GM04503 (cell line): ENCODE data around the gene NOVA2.

ENCODE experiments used
- DNase-seq: peaks from one replicate; pipeline ENCODE4 v3.0.0-alpha.2; 2012; ENCODE audit warnings: low read depth

Gene NOVA2

DNA sequence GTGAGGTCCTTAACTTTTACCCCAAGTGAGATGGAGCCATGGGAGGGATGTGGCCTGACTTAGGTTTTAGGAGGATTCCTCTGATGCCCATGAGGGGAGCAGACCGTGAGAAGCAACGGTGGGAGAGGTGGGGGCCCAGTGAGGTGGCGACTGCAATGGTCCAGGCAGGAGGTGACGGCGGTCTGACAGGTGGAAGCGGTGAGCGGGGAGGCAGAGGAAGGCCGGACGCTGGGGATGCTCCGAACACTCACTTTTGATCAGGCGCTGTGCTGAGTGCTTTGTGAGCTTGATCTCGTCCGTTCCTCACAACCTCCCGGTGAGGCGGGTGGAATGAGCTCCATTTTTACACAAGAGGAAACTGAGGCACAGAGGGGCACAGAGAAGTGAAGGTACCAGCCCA lies 11.6 kb downstream of the NOVA2 start:
- no peak for DNase-seq

DNA sequence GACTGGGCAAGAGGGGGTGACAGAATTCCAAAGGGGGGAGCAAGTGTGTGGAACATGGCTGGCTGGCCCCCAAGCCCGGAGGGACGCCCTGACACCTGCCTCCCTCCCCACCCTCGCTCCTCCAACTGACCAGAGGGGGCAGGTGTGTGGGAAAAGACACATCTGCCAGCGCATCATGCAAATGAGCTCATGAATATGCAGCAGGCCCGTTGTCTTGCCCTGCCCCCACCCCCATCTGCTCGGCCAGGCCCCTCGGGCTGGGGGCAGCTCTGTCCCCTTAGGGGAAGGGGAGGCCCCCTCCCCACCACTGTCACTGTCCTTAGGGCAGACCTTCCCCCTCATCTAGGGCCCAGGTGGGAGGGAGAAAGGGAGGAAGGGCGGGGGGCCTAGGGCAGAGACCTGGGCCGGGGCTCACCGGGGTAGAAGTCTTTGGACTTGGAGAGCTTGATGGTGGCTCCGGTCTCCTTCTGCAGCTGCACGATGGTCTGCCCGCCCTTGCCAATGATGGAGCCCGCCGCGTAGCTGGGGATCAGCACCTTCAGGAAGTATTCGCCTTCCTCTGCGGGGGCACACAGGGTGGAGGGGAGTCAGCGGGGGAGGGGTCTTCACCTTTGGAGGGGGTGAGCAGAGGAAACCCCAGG lies 12.9 kb downstream of the NOVA2 start:
- DNase-seq, result no peak

DNA sequence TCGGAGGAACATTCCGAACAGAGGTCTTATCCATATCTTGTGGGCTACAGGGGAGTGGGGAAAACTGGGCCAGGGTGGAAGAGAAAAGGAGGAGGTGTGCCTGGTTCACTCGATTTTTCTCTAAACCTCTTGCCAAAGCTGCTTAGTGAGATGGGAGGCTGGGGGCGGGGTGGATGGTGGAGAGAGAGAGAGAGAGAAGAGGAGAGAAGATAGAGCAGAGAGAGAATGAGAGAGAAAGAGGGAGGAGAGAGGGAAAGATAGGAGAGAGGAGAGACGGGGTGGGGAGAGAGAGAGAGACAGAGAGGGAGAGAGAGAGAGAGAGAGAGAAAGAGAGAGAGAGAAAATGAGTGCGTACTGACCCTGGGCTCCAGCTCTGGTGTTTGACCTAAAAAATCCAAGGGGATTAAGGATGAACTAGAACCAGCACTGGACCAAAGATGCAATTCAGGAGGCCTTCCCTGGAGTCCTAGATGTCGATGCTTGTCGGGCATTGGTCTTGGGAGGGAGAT lies 14.1 kb downstream of the NOVA2 start:
- DNase-seq, result no peak

DNA sequence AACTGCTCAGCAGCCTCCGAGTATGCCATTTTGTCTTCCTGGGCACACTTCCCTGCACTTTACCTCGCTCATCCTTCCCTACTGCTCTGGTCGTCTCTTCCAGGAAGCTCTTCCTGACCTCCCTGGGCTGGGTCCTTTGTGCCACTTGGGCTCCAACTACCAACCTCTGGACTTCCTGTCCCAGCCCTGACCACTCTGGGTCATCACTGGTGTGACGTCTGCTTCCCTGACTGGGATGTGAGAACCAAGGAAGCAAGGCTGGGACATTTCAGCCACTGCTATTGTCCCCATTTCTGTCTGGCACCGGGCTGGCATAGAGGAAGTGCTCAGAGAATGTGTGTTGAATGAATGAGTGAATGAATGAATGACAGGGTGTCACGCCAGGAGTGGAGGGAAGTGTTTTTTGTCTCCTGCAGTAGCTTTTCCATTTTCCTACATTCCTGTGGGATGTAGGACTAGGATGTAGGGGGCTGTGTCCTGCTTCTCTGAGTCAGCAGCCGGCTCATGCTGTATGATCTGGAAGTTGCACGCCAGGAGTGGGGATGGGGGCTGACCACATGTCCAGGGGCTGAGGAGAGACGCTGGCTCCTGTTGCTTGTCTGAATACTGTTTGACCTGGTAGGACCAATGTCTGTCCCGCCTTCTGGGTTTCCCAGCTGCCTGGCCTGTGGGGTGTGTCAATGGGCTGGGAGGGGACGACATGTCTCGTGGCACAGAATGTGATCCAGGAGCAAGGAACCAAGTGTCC lies 14.7 kb downstream of the NOVA2 start:
- no peak for DNase-seq

DNA sequence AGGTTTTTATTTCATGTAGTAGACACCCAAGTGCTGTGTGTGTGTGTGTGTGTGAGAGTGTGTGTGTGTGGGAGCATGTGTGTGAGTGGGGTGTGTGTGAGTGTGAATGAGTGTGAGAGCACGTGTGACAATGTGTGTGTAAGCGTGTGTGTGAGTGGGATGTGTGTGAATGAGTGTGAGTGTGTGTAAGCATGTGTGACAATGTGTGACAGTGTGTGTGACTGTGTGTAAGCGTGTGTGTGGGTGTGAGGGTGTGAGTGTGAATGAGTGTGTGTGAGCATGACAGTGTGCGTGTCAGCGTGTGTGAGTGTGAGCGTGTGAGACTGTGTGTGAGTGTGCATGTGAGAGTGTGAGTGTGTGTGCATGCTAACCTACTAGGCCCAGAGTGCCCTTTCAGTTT lies 15.3 kb downstream of the NOVA2 start:
- no peak for DNase-seq

DNA sequence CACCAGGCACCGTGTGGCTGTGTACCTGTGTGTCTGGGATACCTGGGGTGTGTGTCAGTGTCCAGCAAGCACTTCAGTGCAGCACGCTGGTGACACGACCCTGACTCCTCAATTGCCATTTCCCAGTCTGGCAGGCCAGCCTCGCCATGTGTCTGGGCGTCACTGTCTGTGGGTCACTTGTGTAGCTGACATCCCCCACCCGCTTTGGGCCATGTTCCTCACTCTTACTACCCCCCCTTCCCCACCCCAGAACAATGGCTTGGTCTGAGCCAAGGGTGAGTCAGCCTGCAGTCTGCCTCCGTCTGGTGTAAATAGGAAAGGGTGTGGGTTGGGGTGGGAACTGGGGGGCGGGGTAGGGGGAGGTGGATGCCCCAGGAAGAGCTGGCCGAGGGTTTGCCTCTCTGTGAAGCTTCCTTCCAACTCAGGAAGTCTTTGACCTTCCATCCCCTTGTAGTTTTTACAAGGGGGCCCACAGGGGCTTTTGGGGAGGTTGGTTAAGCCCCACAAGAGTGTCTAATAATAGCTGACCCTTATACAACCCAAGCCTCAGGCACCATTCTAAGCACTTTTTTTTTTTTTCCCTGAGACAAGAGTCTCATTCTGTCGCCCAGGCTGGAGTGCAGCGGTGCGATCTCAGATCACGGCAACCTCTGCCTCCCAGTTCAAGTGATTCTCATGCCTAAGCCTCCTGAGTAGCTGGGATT lies 17.6 kb downstream of the NOVA2 start:
- no peak for DNase-seq

DNA sequence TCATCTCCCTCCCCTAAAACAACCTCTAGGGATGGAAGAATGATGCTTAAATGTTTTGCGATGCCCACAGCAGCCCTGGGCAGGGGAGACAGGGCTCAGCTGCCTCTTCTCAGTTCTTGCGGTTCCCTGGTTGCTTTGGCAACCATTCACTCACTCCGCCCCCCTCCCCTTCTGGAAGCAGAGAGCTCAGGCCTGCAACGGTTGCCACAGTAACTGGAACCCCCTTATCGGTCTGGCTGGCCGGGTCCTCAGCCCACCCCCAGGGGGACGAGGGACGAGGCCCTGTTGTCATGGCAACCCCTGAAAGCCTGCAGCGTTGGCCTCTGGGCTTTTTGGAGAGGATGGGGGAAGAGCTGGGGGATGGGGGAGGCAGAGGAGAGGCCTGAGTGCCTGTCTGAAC lies 19.5 kb downstream of the NOVA2 start:
- DNase-seq, result no peak

DNA sequence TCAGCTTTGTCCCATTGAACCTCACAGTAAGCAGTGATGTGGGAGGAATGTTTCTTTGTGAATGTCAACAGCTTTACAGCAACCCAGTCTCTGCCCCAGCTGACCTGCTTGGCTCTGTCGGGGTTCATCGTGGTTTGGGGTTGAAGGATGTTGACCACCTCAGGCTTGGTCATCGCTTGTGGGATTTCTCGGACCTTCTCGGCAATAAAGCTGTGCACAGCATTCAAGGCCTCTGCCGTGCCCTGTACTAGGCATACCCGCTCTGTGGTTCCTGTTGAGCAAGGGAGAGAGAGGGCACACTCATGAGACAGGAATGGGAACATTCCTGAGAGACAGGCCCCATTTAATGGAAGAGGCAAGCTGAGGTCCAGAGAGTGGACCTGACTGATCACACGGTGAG lies 20.0 kb downstream of the NOVA2 start:
- DNase-seq, result no peak

DNA sequence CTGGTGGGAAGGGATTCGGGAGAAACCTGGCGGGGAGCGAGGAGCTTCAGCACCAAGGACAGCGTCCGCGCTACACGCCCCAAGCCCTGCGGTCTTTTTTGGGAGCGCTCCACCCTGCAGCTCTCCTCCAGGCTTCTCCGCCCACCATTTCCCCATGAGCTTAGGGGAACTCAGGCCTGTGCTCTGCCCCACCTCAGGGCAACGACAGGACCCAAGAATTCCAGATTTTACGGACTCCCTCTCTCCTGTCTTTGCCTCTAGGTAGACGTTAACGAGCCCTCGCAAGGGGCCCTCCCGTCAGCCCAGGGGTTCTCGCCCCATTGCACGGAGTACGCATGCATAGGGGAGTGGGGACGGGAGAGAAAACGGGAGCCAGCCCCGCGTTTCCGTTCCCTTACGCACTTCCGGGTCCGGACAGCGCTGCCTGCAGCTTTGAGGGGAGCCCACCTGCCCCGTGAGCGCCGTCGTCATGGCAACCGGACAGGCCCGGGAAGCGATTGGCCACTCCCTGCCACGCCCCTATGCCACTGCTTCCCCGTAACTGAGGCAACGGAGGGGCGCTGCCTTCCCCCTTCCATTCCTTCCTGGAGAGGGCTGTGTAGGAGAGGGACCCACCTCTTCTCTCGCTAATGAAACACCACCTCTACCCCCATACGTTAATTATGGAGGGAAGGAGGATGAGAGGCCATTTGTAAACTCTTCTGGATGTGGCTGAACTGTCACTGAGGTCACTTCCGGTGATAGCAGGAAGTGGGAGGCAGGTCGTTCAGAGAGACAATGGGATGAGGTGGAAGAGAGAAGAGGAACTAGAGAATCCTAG lies 20.8 kb downstream of the NOVA2 start:
- DNase-seq, result no peak

DNA sequence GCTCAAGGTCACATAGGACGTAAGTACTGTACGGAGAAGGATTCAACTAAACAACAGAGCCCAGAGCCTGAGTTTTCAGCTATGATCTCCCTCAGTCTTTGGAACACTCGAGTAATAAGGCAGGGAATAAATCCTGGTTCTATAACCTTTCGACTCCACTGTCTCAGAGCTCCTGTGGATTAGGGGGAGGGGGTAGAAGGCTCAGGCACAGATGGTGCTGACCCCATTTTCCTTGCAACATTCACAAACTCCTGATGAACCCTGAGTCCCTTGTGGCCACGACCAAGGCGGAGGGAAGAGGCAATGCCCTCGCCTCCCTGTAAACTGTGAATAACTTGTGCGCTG lies 21.4 kb downstream of the NOVA2 start:
- DNase-seq, result no peak

DNA sequence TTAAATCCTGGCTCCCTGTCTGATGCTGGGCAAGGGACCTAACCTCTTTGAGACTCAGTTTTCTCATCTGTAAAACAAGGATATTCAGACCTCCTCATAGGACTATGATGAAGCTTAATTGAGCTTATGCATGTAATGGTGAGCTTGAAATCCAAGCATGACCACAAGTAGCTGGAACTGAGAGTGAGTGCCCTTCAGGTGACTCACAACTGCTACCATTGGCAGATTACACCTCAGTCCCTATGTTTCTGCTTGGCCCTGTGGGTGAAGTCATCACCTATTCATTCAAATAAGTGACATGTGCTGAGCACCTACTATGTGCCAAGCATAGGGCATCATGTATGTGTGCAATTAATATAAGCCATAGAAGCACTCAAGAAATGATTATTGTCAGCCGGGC lies 25.7 kb downstream of the NOVA2 start:
- DNase-seq, result peak; percentile 4

DNA sequence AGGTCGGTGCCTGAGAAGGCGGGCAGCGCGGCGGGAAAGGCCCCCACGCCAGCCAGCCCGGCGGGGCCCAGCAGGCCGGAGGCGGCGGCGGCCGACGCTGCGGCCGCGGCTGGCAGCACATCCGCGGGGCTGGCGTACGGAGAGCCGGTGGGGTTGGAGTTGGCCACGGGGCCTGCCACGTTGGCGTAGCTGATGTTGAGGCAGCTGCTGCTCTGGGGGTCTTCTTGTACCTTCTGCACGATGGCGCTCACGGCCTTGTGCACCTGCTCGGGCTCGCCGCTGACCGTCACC lies 33.2 kb downstream of the NOVA2 start:
- DNase-seq, result no peak

DNA sequence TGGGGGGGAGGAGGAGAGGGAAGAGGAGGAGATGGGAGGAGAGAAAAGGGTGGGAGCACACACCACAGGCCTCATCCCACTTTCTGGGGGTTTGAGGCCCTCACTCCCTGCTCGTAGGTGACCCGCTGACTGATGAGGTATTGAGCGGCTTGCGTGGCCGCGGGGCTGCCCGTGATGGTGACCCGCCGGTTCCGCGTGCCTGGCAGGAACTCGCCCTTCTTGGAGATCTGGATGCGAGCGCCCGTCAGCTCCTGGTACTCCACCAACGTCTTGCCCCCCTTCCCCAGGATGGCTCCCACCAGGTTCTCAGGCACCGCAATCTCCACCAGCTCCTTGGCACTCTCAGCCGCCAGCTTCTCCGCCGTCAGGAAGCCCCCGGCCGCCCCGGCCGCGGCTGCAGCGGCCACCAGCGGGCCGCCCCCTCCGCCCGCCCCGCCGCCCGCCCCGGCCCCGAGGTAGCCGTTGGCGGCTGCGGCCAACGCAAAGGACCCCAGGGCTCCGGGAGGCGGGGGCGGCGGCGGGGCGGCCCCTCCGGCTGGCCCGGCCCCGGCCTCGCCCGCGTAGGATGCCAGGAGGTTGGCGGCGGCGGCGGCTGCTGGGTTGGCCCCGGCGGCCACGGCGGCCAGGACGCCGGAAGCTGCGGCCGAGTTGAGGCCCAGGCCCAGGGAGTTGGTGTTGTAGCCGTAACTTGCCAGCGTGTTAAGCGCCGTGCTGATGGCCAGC lies 33.7 kb downstream of the NOVA2 start:
- no peak for DNase-seq

DNA sequence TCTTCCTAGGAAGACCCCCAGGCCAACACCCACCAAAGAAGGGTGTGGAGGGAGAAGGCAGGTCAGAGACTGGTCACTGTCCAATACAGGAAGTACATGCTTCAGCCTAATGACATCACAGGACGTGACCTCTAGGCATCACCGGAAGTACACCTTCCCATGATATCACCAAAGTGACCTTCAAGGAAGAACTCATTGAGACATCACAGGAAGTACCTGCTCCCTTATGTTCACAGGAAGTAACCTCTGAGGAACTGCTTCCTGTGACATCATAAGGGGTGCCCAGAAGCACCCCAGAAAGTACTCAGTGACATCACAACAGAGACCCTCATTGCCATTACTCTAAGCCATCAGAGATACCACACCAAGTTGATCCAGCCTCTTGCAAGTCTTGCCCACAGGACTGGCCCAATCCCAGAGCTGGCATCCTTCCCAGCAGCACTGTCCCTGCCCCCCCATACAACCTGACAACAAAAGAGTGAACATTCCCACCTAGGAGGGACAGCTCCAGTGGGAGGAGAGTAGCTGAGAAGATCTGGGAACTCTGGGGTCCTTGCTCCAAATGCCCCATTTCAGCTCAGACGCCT lies 34.8 kb downstream of the NOVA2 start:
- DNase-seq, result no peak

DNA sequence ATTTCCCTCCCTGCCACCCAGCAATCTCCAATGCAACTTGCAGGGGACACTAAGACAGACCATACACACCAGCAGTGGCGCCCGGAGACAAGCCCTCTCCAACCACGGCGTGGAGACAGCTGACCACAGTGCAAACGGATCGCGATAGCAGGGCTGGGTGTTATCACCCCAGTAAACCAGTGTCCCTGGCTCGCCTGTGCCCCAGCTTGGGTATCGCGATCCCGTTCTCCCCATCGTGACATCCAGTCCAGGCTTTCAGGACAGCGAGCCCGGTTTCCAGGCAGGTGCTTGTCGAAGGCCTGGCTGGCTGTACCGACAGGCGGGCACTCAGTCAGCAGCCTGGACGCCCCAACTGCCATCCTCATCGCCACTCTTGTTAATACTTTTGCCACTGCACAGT lies 38.4 kb downstream of the NOVA2 start:
- no peak for DNase-seq

DNA sequence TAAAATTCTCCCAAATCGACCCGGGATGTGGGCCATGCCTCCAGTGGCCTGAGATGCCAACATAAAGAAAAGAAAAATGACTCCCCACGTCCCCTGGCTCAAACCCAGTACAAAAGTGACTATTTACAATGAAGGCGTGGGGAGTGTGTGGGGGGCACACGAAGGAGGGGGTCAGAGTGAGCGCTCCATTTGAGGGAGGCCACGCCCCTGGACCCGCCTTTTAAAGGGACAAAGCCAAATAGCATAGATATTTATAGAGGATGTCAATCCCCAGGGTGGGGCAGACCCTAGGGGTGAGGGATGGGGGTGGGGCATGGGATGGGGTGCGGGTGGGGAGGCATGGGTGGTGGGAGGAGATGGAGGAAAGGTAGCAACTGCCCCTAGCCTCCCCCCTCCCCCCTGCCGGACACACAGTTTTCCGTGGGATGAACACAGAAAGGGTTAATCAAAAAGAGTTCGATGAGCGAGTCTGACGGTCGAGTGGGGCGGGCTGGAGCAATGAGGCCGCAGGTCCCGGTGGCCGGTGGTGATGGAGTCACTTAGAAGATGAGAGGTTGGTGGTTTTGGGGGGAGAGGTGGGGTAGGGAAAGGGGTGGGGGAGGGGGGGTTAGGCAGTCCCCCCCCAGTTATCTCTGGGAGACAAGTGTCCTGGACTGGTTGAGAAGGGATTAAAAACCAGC lies 39.0 kb downstream of the NOVA2 start:
- DNase-seq, result no peak

DNA sequence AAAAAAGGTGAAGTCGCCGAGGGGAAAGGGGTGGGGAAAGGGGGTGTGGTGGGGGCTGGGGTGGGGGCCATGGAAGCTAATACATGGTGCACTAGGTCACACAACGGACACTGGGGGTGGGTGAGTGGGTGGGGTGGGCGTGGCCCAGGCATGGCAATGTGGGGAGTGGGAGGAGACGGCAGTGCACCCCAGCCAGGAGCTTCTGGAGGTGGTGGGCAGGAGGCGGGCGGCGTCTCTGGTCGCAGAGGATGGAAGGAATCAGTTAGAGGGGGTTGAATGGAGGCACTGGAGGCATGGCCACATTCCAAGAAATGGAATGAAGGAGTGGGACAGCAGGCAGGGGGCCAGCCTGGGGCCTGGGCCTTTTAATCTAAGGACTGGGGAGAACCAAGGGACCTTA lies 39.9 kb downstream of the NOVA2 start:
- DNase-seq, result no peak

DNA sequence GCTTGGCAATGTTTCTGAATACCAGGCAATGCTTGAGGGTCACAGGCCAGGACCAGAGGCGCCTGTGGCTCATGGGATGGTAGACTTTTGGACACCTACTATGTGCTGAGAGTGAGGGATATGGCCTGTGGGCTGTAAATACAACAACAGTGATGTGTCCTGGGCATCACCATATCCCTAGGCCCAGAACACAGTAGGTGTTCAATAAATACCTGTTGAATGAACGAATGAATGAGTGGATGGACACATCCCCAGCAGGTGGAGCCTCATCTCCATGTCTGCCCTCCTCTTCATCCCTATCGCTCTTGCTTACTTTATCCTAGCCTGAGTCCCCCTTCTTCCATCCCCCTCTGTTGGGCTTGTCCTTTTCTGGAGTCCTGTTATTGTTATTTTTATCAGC lies 42.6 kb downstream of the NOVA2 start:
- DNase-seq, result no peak

DNA sequence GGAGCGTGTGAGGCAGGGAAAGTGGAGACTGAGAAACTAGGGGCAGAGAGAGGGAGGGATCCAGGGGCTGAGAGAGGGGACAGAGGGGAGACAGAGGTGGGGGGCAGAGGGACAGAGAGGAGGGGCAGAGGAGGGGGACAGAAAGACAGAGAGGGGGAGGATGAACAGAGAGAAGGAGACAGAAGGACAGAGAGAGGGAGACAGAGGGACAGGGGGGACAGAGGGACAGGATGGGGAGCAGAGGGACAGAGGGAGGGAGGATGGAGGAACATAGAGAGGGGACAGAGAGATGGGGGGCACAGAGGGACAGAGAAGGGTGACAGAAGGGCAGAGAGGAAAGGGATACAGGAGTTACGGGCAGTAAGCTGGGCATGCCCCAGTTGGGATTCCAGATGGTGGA lies 44.4 kb downstream of the NOVA2 start:
- no peak for DNase-seq

DNA sequence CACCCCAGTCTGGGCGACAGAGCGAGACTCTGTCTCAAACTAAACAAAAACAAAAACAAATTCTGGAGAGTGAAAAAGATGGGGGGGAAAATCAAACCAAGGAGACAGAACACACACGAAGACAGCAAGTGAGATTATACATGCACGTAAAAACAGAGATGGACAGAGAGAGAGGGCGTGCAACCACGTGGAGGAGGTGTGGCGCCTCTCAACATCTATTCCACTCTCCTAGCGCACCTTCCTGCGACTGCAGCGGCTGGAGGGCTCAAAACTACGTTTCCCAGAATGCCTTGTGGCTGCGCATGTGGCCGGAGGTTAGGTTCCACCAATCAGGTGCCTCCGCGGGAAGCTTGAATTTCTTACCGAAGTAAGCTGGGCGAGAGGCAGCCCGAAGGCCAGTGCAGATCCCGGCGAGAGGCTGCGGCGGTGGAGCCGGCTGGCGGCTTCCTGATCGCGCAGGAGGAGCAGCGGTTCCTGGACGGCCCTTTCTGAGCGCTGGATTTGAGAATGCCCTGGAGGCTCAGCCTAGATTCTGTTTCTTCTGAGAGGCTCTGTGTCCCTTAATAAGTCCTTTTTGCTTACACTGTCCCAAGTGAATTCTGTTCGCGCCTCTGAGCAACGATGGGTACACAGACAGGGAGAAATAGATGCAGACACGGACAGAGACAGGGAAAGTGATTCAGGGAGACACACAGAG lies 46.0 kb downstream of the NOVA2 start:
- no peak for DNase-seq
